Astrocyte (in vitro differentiated cells and primary cell): ENCODE data around the gene WBP1L. TPM values are rescaled to one million over a fixed set of nuclear protein-coding genes. Genes with fewer than 3 reads are reported as not detected.
"Not testable (repeated sequence)": the region's sequence is repeated elsewhere in the genome, so short reads cannot be mapped to it uniquely, and the experiment has no call there.

ENCODE experiments used
- DNase-seq: peaks from one replicate; pipeline ENCODE4 v3.0.0-alpha.2; 2010; ENCODE audit warnings: low read depth
- FAIRE-seq: peaks from 2 replicates; lab custom pipeline; 2011; peaks lifted over from hg19 to GRCh38; lab: Jason Lieb, UNC
- H2AFZ ChIP-seq: 2 replicates; pipeline ENCODE4 v1.6.0; 2012; ENCODE audit warnings: low read depth, low read length, inconsistent platforms
- H3K27ac ChIP-seq: 2 replicates; pipeline ENCODE4 v1.5.1; 2011; ENCODE audit warnings: low read depth, low read length, inconsistent platforms
- H3K27me3 ChIP-seq: 2 replicates; pipeline ENCODE4 v1.6.0; 2011; ENCODE audit warnings: low read length, inconsistent platforms; ENCODE audit not compliant: insufficient read depth
- H3K36me3 ChIP-seq: 2 replicates; pipeline ENCODE4 v1.5.1; 2011; ENCODE audit warnings: low read length, inconsistent platforms; ENCODE audit not compliant: insufficient read depth
- H3K4me1 ChIP-seq: 2 replicates; pipeline ENCODE4 v1.5.1; 2011; ENCODE audit warnings: low read length, inconsistent platforms; ENCODE audit not compliant: insufficient read depth
- H3K4me2 ChIP-seq: 2 replicates; pipeline ENCODE4 v1.6.0; 2012; ENCODE audit warnings: low read length, inconsistent platforms
- H3K4me3 ChIP-seq: 2 replicates; pipeline ENCODE4 v1.5.1; 2011; ENCODE audit warnings: low read depth, mild to moderate bottlenecking, low read length, inconsistent platforms; ENCODE audit not compliant: insufficient read depth
- H3K79me2 ChIP-seq: 2 replicates; pipeline ENCODE4 v1.6.0; 2012; ENCODE audit warnings: mild to moderate bottlenecking, low read length, inconsistent platforms; ENCODE audit not compliant: insufficient read depth
- H3K9ac ChIP-seq: 2 replicates; pipeline ENCODE4 v1.6.0; 2012; ENCODE audit warnings: mild to moderate bottlenecking, low read length, inconsistent platforms
- H3K9me3 ChIP-seq: 2 replicates; pipeline ENCODE4 v1.5.1; 2012; ENCODE audit warnings: low read depth, mild to moderate bottlenecking, low read length, inconsistent platforms; ENCODE audit not compliant: insufficient read depth
- H4K20me1 ChIP-seq: 2 replicates; pipeline ENCODE4 v1.6.0; 2012; ENCODE audit warnings: low read length, inconsistent platforms; ENCODE audit not compliant: insufficient read depth
- H3K27ac Mint-ChIP-seq: one replicate; pipeline ENCODE4 v1.8.0; 2021; ENCODE audit warnings: mild to moderate bottlenecking, mixed read lengths; ENCODE audit not compliant: unreplicated experiment
- H3K27me3 Mint-ChIP-seq: one replicate; pipeline ENCODE4 v1.8.0; 2021; ENCODE audit warnings: low read depth, mixed read lengths; ENCODE audit not compliant: unreplicated experiment
- H3K36me3 Mint-ChIP-seq: one replicate; pipeline ENCODE4 v1.8.0; 2021; ENCODE audit warnings: low read depth, mixed read lengths; ENCODE audit not compliant: unreplicated experiment
- H3K4me1 Mint-ChIP-seq: one replicate; pipeline ENCODE4 v1.8.0; 2021; ENCODE audit warnings: low read depth, mixed read lengths; ENCODE audit not compliant: unreplicated experiment
- H3K4me3 Mint-ChIP-seq: one replicate; pipeline ENCODE4 v1.8.0; 2021; ENCODE audit warnings: mild to moderate bottlenecking, moderate library complexity, mixed read lengths; ENCODE audit not compliant: unreplicated experiment
- H3K9me3 Mint-ChIP-seq: one replicate; pipeline ENCODE4 v1.8.0; 2021; ENCODE audit warnings: mild to moderate bottlenecking, mixed read lengths; ENCODE audit not compliant: unreplicated experiment
- EZH2 ChIP-seq: IDR thresholded peaks from 2 replicates; pipeline ENCODE4 v1.6.1; 2012; ENCODE audit warnings: mild to moderate bottlenecking, low read length, inconsistent platforms; ENCODE audit not compliant: insufficient read depth
- total RNA-seq: library from RNA; stranded (reverse); gene quantifications from 2 replicates; pipeline ENCODE4 v1.2.1, GENCODE V29; 2021
- TF ChIP-seq, protein P1 (sequence below): IDR thresholded peaks from 2 replicates; pipeline ENCODE4 v1.5.1; 2011; ENCODE audit warnings: low read depth, mild to moderate bottlenecking, inconsistent platforms, low read length, moderate library complexity; ENCODE audit not compliant: insufficient read depth

The WBP1L gene
- total RNA-seq, 1 donor from 2014 or later: 73.6 TPM

DNA sequence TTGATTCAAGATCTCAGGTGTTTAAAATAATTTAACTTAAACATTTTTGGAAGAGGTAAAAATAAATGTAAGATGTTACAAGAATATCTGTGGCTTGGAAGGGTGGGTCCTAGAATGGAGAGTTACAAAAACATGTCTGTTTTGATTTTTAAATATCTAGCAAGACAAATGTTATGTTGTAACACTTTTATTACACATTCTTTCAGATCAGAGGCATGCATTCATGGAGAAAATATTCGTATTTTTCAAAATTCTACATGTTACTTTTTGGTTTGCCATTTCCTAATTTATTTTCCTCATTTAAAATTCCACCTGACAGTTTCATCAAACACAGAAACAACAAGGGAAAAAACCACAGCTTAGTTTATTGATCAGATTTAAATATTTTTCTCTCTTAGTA, 10.0 kb downstream of the WBP1L start:
- peak overlapping the region; percentile 73 for H3K9ac ChIP-seq
- Mint-ChIP-seq H3K4me3 (no peak overlapping the region), H3K36me3 (peaks cover 7% of the 10 kb centered on the region), H3K27ac (peak overlapping the region; percentile 8), H3K27me3 (no peaks in the 10 kb centered on the region), H3K9me3 (no peaks in the 10 kb centered on the region), H3K4me1 (peaks cover 28% of the 10 kb centered on the region)
- no peaks in the 10 kb centered on the region for H3K27me3 ChIP-seq
- peaks cover 21% of the 10 kb centered on the region for H3K4me1 ChIP-seq
- no peak overlapping the region for H2AFZ ChIP-seq
- H3K4me3 ChIP-seq: no peak overlapping the region
- DNase-seq (no peak), FAIRE-seq (no peak)
- H3K36me3 ChIP-seq: no peaks in the 10 kb centered on the region
- H4K20me1 ChIP-seq: peaks cover 38% of the 10 kb centered on the region
- H3K27ac ChIP-seq: peak overlapping the region; percentile 93
- H3K79me2 ChIP-seq: peaks cover 62% of the 10 kb centered on the region
- TF ChIP-seq, protein P1, sequence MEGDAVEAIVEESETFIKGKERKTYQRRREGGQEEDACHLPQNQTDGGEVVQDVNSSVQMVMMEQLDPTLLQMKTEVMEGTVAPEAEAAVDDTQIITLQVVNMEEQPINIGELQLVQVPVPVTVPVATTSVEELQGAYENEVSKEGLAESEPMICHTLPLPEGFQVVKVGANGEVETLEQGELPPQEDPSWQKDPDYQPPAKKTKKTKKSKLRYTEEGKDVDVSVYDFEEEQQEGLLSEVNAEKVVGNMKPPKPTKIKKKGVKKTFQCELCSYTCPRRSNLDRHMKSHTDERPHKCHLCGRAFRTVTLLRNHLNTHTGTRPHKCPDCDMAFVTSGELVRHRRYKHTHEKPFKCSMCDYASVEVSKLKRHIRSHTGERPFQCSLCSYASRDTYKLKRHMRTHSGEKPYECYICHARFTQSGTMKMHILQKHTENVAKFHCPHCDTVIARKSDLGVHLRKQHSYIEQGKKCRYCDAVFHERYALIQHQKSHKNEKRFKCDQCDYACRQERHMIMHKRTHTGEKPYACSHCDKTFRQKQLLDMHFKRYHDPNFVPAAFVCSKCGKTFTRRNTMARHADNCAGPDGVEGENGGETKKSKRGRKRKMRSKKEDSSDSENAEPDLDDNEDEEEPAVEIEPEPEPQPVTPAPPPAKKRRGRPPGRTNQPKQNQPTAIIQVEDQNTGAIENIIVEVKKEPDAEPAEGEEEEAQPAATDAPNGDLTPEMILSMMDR: no peak
- TF ChIP-seq EZH2: no peak
- H3K9me3 ChIP-seq: no peaks in the 10 kb centered on the region
- peak overlapping the region; percentile 68 for H3K4me2 ChIP-seq

DNA sequence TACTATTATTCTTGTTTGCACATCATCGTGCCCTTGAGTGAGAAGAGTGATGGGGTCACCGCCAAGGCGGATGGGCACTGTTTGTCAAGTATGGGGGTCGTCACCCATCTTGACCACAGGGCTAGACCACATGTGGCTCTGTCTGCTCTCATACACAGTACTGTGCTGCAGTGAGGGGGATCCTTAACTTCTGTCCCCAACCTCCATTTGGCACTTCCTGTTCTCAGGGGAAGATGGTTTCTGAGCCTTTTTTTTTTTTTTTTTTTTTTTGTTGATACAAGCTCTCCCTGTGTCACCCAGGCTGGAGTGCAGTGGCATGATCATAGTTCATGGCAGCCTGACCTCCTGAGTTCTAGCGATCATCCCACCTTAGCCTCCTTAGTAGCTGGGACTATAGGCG, 13.6 kb downstream of the WBP1L start:
- H3K79me2 ChIP-seq: peaks cover 44% of the 10 kb centered on the region
- no peak overlapping the region for H3K4me3 ChIP-seq
- H3K9me3 Mint-ChIP-seq: no peaks in the 10 kb centered on the region
- no peaks in the 10 kb centered on the region for H3K27me3 Mint-ChIP-seq
- no peak overlapping the region for H3K4me2 ChIP-seq
- peaks cover 28% of the 10 kb centered on the region for H3K4me1 Mint-ChIP-seq
- H3K27ac ChIP-seq: no peak overlapping the region
- no peak for TF ChIP-seq EZH2
- TF ChIP-seq, protein P1: no peak
- DNase-seq (no peak), FAIRE-seq (no peak)
- H3K4me3 Mint-ChIP-seq: no peak overlapping the region
- no peaks in the 10 kb centered on the region for H3K36me3 ChIP-seq
- H4K20me1 ChIP-seq: peaks cover 37% of the 10 kb centered on the region
- no peak overlapping the region for H3K27ac Mint-ChIP-seq
- H3K4me1 ChIP-seq: peaks cover 12% of the 10 kb centered on the region
- no peak overlapping the region for H2AFZ ChIP-seq
- peaks cover 9% of the 10 kb centered on the region for H3K36me3 Mint-ChIP-seq
- H3K27me3 ChIP-seq: no peaks in the 10 kb centered on the region
- H3K9ac ChIP-seq: no peak overlapping the region
- H3K9me3 ChIP-seq: no peaks in the 10 kb centered on the region

DNA sequence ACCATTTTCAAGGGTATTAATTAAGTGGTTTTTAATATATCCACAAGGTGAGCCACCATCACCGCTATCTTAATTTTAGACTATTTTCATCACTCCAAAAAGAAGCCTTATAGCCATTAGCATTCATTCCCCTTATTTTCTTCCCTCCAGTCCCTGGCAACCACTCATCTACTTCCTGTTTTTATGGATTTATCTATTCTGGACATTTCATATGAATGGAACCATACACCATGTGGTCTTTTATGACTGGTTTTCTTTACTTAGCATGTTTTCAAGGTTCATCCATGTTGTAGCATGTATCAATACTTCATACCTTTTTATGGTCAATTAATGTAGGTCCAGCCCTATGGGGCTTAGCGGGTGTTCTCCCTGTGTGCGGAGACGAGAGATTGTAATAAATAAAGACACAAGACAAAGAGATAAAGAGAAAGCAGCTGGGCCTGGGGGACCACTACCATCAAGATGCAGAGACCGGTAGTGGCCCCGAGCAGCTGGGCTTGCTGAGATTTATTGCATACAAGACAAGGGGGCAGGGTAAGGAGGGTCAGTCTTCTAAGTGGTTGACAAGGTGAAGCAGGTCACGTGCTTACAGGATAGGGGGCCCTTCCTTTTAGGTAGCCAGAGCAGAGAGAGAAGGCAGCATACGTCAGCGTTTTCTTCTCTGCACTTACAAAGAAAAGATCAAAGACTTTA, 14.6 kb downstream of the WBP1L start:
- H3K27me3 ChIP-seq: no peaks in the 10 kb centered on the region
- Mint-ChIP-seq H3K27me3 (no peaks in the 10 kb centered on the region), H3K36me3 (peaks cover 14% of the 10 kb centered on the region), H3K9me3 (no peaks in the 10 kb centered on the region), H3K4me3 (no peak overlapping the region), H3K4me1 (peaks cover 28% of the 10 kb centered on the region), H3K27ac (no peak overlapping the region)
- H3K9ac ChIP-seq: no peak overlapping the region
- no peak overlapping the region for H3K27ac ChIP-seq
- TF ChIP-seq, protein P1: no peak
- no peak for TF ChIP-seq EZH2
- H2AFZ ChIP-seq: no peak overlapping the region
- no peaks in the 10 kb centered on the region for H3K9me3 ChIP-seq
- FAIRE-seq: no peak
- peaks cover 48% of the 10 kb centered on the region for H3K79me2 ChIP-seq
- no peaks in the 10 kb centered on the region for H3K36me3 ChIP-seq
- H3K4me1 ChIP-seq: peaks cover 2% of the 10 kb centered on the region
- H4K20me1 ChIP-seq: peaks cover 37% of the 10 kb centered on the region
- H3K4me3 ChIP-seq: no peak overlapping the region
- H3K4me2 ChIP-seq: no peak overlapping the region
- no peak for DNase-seq

DNA sequence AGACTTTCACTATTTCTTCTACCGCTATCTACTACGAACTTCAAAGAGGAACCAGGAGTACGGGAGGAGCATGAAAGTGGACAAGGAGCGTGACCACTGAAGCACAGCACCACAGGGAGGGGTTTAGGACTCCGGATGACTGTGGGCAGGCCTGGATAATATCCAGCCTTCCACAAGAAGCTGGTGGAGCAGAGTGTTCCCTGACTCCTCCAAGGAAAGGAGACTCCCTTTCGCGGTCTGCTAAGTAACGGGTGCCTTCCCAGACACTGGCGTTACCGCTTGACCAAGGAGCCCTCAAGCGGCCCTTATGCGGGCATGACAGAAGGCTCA, 15.2 kb downstream of the WBP1L start:
- not testable (repeated sequence) for H3K4me1 ChIP-seq, H3K27me3 ChIP-seq, FAIRE-seq, H3K9me3 ChIP-seq, H3K9ac ChIP-seq, H3K4me3 ChIP-seq, H3K27me3 Mint-ChIP-seq, H3K36me3 ChIP-seq, H2AFZ ChIP-seq, H3K27ac ChIP-seq, H3K4me3 Mint-ChIP-seq, DNase-seq, H3K9me3 Mint-ChIP-seq, H3K27ac Mint-ChIP-seq, H3K4me2 ChIP-seq
- Mint-ChIP-seq H3K36me3 (peaks cover 15% of the 10 kb centered on the region), H3K4me1 (peaks cover 23% of the 10 kb centered on the region)
- H4K20me1 ChIP-seq: peaks cover 36% of the 10 kb centered on the region
- peaks cover 50% of the 10 kb centered on the region for H3K79me2 ChIP-seq
